DND-41 (cell line): ENCODE measurements around the gene MCTS1.
"Not testable (repeated sequence)": the region's sequence is repeated elsewhere in the genome, so short reads cannot be mapped to it uniquely, and the experiment has no call there.

Source experiments
- ATAC-seq: fragments of 200-7000 bp; cut with Tn5 transposase; 3 replicates; pipeline ENCODE4 v1.9.1; 2021; ENCODE audit warnings: low read depth; ENCODE audit not compliant: insufficient read depth
- DNase-seq: peaks from one replicate; pipeline ENCODE4 v3.0.0-alpha.2; 2020
- H2AFZ ChIP-seq: 2 replicates; pipeline ENCODE4 v1.6.0; 2012; ENCODE audit warnings: low read depth, low read length
- H3K27ac ChIP-seq: 2 replicates; pipeline ENCODE4 v1.5.1; 2012; ENCODE audit warnings: low read length, inconsistent platforms
- H3K27me3 ChIP-seq: fragments of 200-600 bp; sonication (generic); 2 replicates; pipeline ENCODE4 v1.6.0; 2012; ENCODE audit warnings: low read length, mild to moderate bottlenecking, inconsistent platforms; ENCODE audit not compliant: insufficient read depth, poor library complexity
- H3K36me3 ChIP-seq: 2 replicates; pipeline ENCODE4 v1.5.1; 2012; ENCODE audit warnings: low read length, inconsistent platforms; ENCODE audit not compliant: insufficient read depth
- H3K4me1 ChIP-seq: 2 replicates; pipeline ENCODE4 v1.5.1; 2012; ENCODE audit warnings: mild to moderate bottlenecking, low read length; ENCODE audit not compliant: insufficient read depth
- H3K4me2 ChIP-seq: 2 replicates; pipeline ENCODE4 v1.6.0; 2012; ENCODE audit warnings: mild to moderate bottlenecking, moderate library complexity, low read length, inconsistent platforms; ENCODE audit not compliant: insufficient read depth
- H3K4me3 ChIP-seq, 2 experiments: fragments of 200-600 bp in 1 of 2; shearing (Covaris generic) in 1 of 2; 2 replicates each; pipeline ENCODE4 v1.5.1; 2012 to 2016; ENCODE audit warnings: inconsistent platforms in 2 of 2, low read length in 2 of 2, mild to moderate bottlenecking in 2 of 2, low read depth in 1 of 2, moderate library complexity in 1 of 2
- H3K79me2 ChIP-seq: 2 replicates; pipeline ENCODE4 v1.6.0; 2012; ENCODE audit warnings: low read length, inconsistent platforms; ENCODE audit not compliant: insufficient read depth
- H3K9ac ChIP-seq: 2 replicates; pipeline ENCODE4 v1.6.0; 2012; ENCODE audit warnings: low read depth, mild to moderate bottlenecking, inconsistent platforms, low read length, moderate library complexity
- H3K9me3 ChIP-seq: 2 replicates; pipeline ENCODE4 v1.5.1; 2012; ENCODE audit warnings: low read length, moderate library complexity, mild to moderate bottlenecking, inconsistent platforms; ENCODE audit not compliant: insufficient read depth, severe bottlenecking
- H4K20me1 ChIP-seq: 2 replicates; pipeline ENCODE4 v1.6.0; 2012; ENCODE audit warnings: low read length; ENCODE audit not compliant: insufficient read depth
- CTCF ChIP-seq: IDR thresholded peaks from 2 replicates; pipeline ENCODE4 v1.5.1; 2012; ENCODE audit warnings: borderline replicate concordance, low read length, moderate library complexity, mild to moderate bottlenecking; ENCODE audit not compliant: poor library complexity, severe bottlenecking; ENCODE audit errors: extremely low read depth
- EZH2 ChIP-seq: IDR thresholded peaks from 3 replicates; pipeline ENCODE4 v1.6.1; 2012; ENCODE audit warnings: borderline replicate concordance, low read depth, mild to moderate bottlenecking, moderate library complexity, low read length, inconsistent platforms; ENCODE audit not compliant: severe bottlenecking

The MCTS1 gene

GRCh38 chrX:120568609-120569008, 35.3 kb upstream of the MCTS1 start:
- H4K20me1 ChIP-seq = no peaks in the 10 kb centered on the region
- H3K79me2 ChIP-seq = no peaks in the 10 kb centered on the region
- no peaks in the 10 kb centered on the region for H3K36me3 ChIP-seq
- DNase-seq (no peak), ATAC-seq (no peak)
- H2AFZ ChIP-seq = no peak overlapping the region
- H3K27me3 ChIP-seq = no peaks in the 10 kb centered on the region
- no peaks in the 10 kb centered on the region for H3K9me3 ChIP-seq
- no peak overlapping the region for H3K27ac ChIP-seq
- no peak overlapping the region for H3K9ac ChIP-seq
- H3K4me3 ChIP-seq = no peak overlapping the region
- peaks cover 7% of the 10 kb centered on the region; the same call in 1 of the 2 replicates for H3K4me1 ChIP-seq
- no peak for TF ChIP-seq CTCF
- TF ChIP-seq EZH2 = no peak
- H3K4me2 ChIP-seq = no peak overlapping the region

GRCh38 chrX:120570011-120570600, 33.8 kb upstream of the MCTS1 start:
- TF ChIP-seq CTCF (no peak), EZH2 (no peak)
- ATAC-seq = no peak
- Histone ChIP-seq H4K20me1 (no peaks in the 10 kb centered on the region), H3K9me3 (no peaks in the 10 kb centered on the region), H3K4me3 (no peak overlapping the region), H3K36me3 (no peaks in the 10 kb centered on the region), H3K9ac (no peak overlapping the region), H3K4me1 (peaks cover 7% of the 10 kb centered on the region; the same call in 1 of the 2 replicates), H3K27me3 (no peaks in the 10 kb centered on the region), H3K27ac (no peak overlapping the region), H3K79me2 (no peaks in the 10 kb centered on the region), H3K4me2 (no peak overlapping the region), H2AFZ (no peak overlapping the region)
- no peak for DNase-seq

- H3K36me3 ChIP-seq, H3K27me3 ChIP-seq, H3K9ac ChIP-seq, DNase-seq, H3K4me2 ChIP-seq, H3K27ac ChIP-seq, H2AFZ ChIP-seq, H4K20me1 ChIP-seq, H3K9me3 ChIP-seq, H3K79me2 ChIP-seq, ATAC-seq, H3K4me3 ChIP-seq, H3K4me1 ChIP-seq: not testable (repeated sequence)
These were observed 30.1 kb upstream of the MCTS1 start for GRCh38 chrX:120573806-120574205.

- Histone ChIP-seq H3K79me2 (no peaks in the 10 kb centered on the region), H3K27ac (no peak overlapping the region), H2AFZ (no peak overlapping the region), H3K4me1 (peaks cover 7% of the 10 kb centered on the region; the same call in 1 of the 2 replicates), H3K4me3 (no peak overlapping the region), H4K20me1 (no peaks in the 10 kb centered on the region), H3K27me3 (no peaks in the 10 kb centered on the region), H3K4me2 (no peak overlapping the region), H3K36me3 (no peaks in the 10 kb centered on the region), H3K9ac (no peak overlapping the region), H3K9me3 (no peaks in the 10 kb centered on the region)
- no peak for DNase-seq
- TF ChIP-seq CTCF = no peak
- TF ChIP-seq EZH2 = no peak
- no peak for ATAC-seq
These were observed 28.4 kb upstream of the MCTS1 start for GRCh38 chrX:120575379-120576114.
